Measurements from ENCODE around the gene MDM2.

The MDM2 gene

DNA sequence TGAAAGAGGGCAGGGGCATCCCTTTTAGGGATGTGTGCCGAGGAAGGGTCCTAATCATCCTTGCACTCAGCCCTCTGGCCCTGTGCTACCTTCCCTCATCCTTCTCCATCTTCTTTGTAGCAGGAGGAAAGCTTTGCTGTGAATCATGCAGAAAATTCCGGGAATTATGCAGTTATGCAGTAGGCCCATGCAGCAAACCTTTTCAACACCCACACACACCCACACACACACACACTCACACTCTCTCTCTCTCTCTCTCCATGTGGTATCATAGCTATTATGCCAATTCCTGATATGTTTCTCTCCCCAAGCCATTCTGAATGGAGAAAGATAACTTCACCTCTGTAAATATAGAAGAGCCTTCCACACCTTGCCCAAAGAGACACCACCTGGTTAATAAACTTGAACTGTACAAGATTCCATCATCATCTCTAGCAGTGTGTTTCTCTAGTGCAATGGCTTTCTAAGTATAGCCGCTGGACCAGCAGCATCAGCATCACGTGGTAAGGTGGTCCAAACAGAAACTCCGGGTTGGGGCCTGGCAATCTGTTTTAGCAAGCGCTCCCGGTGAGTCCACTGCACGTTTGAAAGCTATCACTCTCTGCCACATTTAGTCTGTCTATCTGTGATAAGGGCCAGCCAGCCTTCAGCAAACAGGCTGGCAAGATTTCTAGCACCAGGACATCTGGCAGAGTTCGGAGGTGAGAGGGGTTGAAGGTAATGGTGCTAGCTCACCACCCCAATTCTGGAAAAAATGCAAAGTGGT, 57.6 kb downstream of the MDM2 start:
- Histone ChIP-seq H3K4me3 (ENCODE audit: low read length) (no peak overlapping the region), H3F3A (ENCODE audit: control insufficient read depth, insufficient read depth) (no peaks in the 10 kb centered on the region), H3K27me3 (ENCODE audit: control insufficient read depth, low read length) (no peaks in the 10 kb centered on the region), H3K79me2 (ENCODE audit: control insufficient read depth, low read length) (no peaks in the 10 kb centered on the region), H3K9me2 (replicated peaks; ENCODE audit: control insufficient read depth, low read length) (no peaks in the 10 kb centered on the region), H3K36me3 (ENCODE audit: control insufficient read depth, low read length) (peaks cover 51% of the 10 kb centered on the region), H3K4me1 (ENCODE audit: control insufficient read depth, low read length) (peaks cover 38% of the 10 kb centered on the region), H3K27ac (ENCODE audit: low read depth, low read length) (no peak overlapping the region), H4K20me1 (ENCODE audit: control insufficient read depth, insufficient read depth, low read depth, low read length) (no peaks in the 10 kb centered on the region), H3K4me2 (ENCODE audit: low read length) (no peak overlapping the region), H3K9me3 (ENCODE audit: control insufficient read depth, insufficient read depth, low read length) (no peaks in the 10 kb centered on the region)
- no peak for TF ChIP-seq EZH2phosphoT487 (IDR thresholded peaks at IDR 0.05; ENCODE audit: borderline replicate concordance, low read length)
- TF ChIP-seq, protein P1, sequence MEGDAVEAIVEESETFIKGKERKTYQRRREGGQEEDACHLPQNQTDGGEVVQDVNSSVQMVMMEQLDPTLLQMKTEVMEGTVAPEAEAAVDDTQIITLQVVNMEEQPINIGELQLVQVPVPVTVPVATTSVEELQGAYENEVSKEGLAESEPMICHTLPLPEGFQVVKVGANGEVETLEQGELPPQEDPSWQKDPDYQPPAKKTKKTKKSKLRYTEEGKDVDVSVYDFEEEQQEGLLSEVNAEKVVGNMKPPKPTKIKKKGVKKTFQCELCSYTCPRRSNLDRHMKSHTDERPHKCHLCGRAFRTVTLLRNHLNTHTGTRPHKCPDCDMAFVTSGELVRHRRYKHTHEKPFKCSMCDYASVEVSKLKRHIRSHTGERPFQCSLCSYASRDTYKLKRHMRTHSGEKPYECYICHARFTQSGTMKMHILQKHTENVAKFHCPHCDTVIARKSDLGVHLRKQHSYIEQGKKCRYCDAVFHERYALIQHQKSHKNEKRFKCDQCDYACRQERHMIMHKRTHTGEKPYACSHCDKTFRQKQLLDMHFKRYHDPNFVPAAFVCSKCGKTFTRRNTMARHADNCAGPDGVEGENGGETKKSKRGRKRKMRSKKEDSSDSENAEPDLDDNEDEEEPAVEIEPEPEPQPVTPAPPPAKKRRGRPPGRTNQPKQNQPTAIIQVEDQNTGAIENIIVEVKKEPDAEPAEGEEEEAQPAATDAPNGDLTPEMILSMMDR (IDR thresholded peaks at IDR 0.05; ENCODE audit: low read depth, low read length, poor library complexity, severe bottlenecking): no peak

GRCh38 chr12:68866950-68867349, 59.0 kb downstream of the MDM2 start:
- H3F3A ChIP-seq (ENCODE audit: control insufficient read depth, insufficient read depth): no peaks in the 10 kb centered on the region
- no peak overlapping the region for H3K27ac ChIP-seq (ENCODE audit: low read depth, low read length)
- no peaks in the 10 kb centered on the region for H3K27me3 ChIP-seq (ENCODE audit: control insufficient read depth, low read length)
- H3K4me2 ChIP-seq (ENCODE audit: low read length): no peak overlapping the region
- H3K4me3 ChIP-seq (ENCODE audit: low read length): no peak overlapping the region
- H3K4me1 ChIP-seq (ENCODE audit: control insufficient read depth, low read length): peaks cover 52% of the 10 kb centered on the region
- TF ChIP-seq, protein P1 (IDR thresholded peaks at IDR 0.05; ENCODE audit: low read depth, low read length, poor library complexity, severe bottlenecking): no peak
- no peak for TF ChIP-seq EZH2phosphoT487 (IDR thresholded peaks at IDR 0.05; ENCODE audit: borderline replicate concordance, low read length)
- H3K79me2 ChIP-seq (ENCODE audit: control insufficient read depth, low read length): no peaks in the 10 kb centered on the region
- no peaks in the 10 kb centered on the region for H3K9me3 ChIP-seq (ENCODE audit: control insufficient read depth, insufficient read depth, low read length)
- H3K9me2 ChIP-seq (replicated peaks; ENCODE audit: control insufficient read depth, low read length): no peaks in the 10 kb centered on the region
- H3K36me3 ChIP-seq (ENCODE audit: control insufficient read depth, low read length): peaks cover 64% of the 10 kb centered on the region
- H4K20me1 ChIP-seq (ENCODE audit: control insufficient read depth, insufficient read depth, low read depth, low read length): no peaks in the 10 kb centered on the region

- Histone ChIP-seq H3K27ac (ENCODE audit: low read depth, low read length) (no peak overlapping the region), H3K4me3 (ENCODE audit: low read length) (no peak overlapping the region), H3F3A (ENCODE audit: control insufficient read depth, insufficient read depth) (no peaks in the 10 kb centered on the region), H3K4me2 (ENCODE audit: low read length) (no peak overlapping the region), H3K4me1 (ENCODE audit: control insufficient read depth, low read length) (peaks cover 58% of the 10 kb centered on the region), H3K9me3 (ENCODE audit: control insufficient read depth, insufficient read depth, low read length) (no peaks in the 10 kb centered on the region), H3K79me2 (ENCODE audit: control insufficient read depth, low read length) (no peaks in the 10 kb centered on the region), H3K27me3 (ENCODE audit: control insufficient read depth, low read length) (no peaks in the 10 kb centered on the region), H3K9me2 (replicated peaks; ENCODE audit: control insufficient read depth, low read length) (no peaks in the 10 kb centered on the region), H3K36me3 (ENCODE audit: control insufficient read depth, low read length) (peaks cover 68% of the 10 kb centered on the region), H4K20me1 (ENCODE audit: control insufficient read depth, insufficient read depth, low read depth, low read length) (no peaks in the 10 kb centered on the region)
- TF ChIP-seq, protein P1 (IDR thresholded peaks at IDR 0.05; ENCODE audit: low read depth, low read length, poor library complexity, severe bottlenecking): no peak
- TF ChIP-seq EZH2phosphoT487 (IDR thresholded peaks at IDR 0.05; ENCODE audit: borderline replicate concordance, low read length): no peak
These were observed 59.6 kb downstream of the MDM2 start for GRCh38 chr12:68867606-68868005.
